K562 (cell line): ENCODE results near the gene MTFMT. TPM values are rescaled to one million over a fixed set of nuclear protein-coding genes. Genes with fewer than 3 reads are reported as not detected.
A peak's percentile ranks its signal among the peaks of the same experiment; 100 is the strongest.

ENCODE experiments used
- BCLAF1 ChIP-seq, 2 experiments: fragments of 450-650 bp in 1 of 2; IDR thresholded peaks; 2 replicates each; pipeline ENCODE4 v1.6.1; 2011 to 2017; ENCODE audit warnings: low read depth in 2 of 2, antibody characterized with exemption in 1 of 2, borderline replicate concordance in 1 of 2, low read length in 1 of 2, mild to moderate bottlenecking in 1 of 2, mixed read lengths in 1 of 2; ENCODE audit not compliant: control insufficient read depth in 1 of 2
- ELF2 ChIP-seq: fragments of 250-450 bp; sonication (Bioruptor Pico); IDR thresholded peaks from 2 replicates; pipeline ENCODE4 v1.5.0; 2021; ENCODE audit warnings: mild to moderate bottlenecking
- FOSL1 ChIP-seq: fragments of 200-800 bp; sonication (Bioruptor generic); conservative IDR thresholded peaks from 2 replicates; pipeline ENCODE4 v1.6.1; 2016; ENCODE audit warnings: missing genetic modification characterization, missing compliant biosample characterization
- ID3 ChIP-seq, 2 experiments: fragments of 250-450 bp in 1 of 2; fragments of 450-650 bp in 1 of 2; sonication (Bioruptor Pico) in 1 of 2; IDR thresholded peaks; 2 replicates each; pipeline versions ENCODE4 v1.6.1 to v1.8.0; 2016 to 2021; ENCODE audit warnings: mild to moderate bottlenecking in 2 of 2, moderate library complexity in 2 of 2, missing compliant biosample characterization in 1 of 2, missing genetic modification characterization in 1 of 2
- KAT7 ChIP-seq: sonication (generic); formaldehyde crosslinking; IDR thresholded peaks from 2 replicates; pipeline ENCODE4 v1.8.0; 2022; ENCODE audit warnings: missing genetic modification reagents, mild to moderate bottlenecking, borderline replicate concordance
- PKNOX1 ChIP-seq: fragments of 450-650 bp; IDR thresholded peaks from 2 replicates; pipeline ENCODE4 v1.6.1; 2016
- SIRT6 ChIP-seq: IDR thresholded peaks from one replicate; pipeline ENCODE4 v1.6.1; 2012; ENCODE audit warnings: low read depth, mild to moderate bottlenecking, control low read depth, inconsistent platforms, low read length, moderate library complexity
- TRIM24 ChIP-seq, 2 experiments: fragments of 450-650 bp; IDR thresholded peaks; 2 replicates each; pipeline ENCODE4 v1.6.1; 2016
- ZNF445 ChIP-seq: fragments of 250-450 bp; sonication (Bioruptor Pico); IDR thresholded peaks from 2 replicates; pipeline ENCODE4 v1.4.0; 2020; ENCODE audit warnings: low read depth, mild to moderate bottlenecking, moderate library complexity
- ZNF512 ChIP-seq: IDR thresholded peaks from 2 replicates; pipeline ENCODE4 v1.6.1; 2016; ENCODE audit warnings: missing genetic modification characterization, missing compliant biosample characterization
- polyA plus RNA-seq, 8 experiments: library from polyadenylated mRNA; depleted of rRNA in 4 of 8; stranded (reverse) in 5 of 8; unstranded in 3 of 8; fragments of >200 nt; fragmentation: Nextera tagmentation in 2 of 8; fragmentation: Illumina TruSeq in 1 of 8; extraction: Ambion mirVana in 2 of 8; extraction: Trizol in 1 of 8; gene quantifications; 2 replicates each; pipeline versions ENCODE4 v1.2.1 to v1.2.3, GENCODE V29; 2011 to 2014; ENCODE audit warnings: inconsistent platforms in 1 of 8, missing spikeins in 1 of 8
- total RNA-seq, 7 experiments: library from RNA; depleted of rRNA in 6 of 7; stranded (reverse); fragments of >200 nt in 6 of 7; fragmentation: Illumina TruSeq in 2 of 7; extraction: Trizol in 2 of 7; gene quantifications; 2 replicates each; pipeline versions ENCODE4 v1.2.1 to v1.2.3, GENCODE V29; 2011 to 2021; ENCODE audit warnings: low replicate concordance in 1 of 7

MTFMT gene
- total and polyA plus RNA-seq, 9 of the 15 experiments (the other 6 are each of a cell fraction or from before 2014, with no cell fraction given), result 1.4 to 31.1 (median 16.2) TPM

GRCh38 chr15:65066001-65066634 is 36.7 kb upstream of the MTFMT start (continued):
- TF ChIP-seq BCLAF1 (IDR thresholded peaks at IDR 0.05; ENCODE audit: borderline replicate concordance in 1 of 2, control insufficient read depth in 1 of 2, low read depth in 2 of 2, low read length in 1 of 2) (0 out of 4 replicates have a peak, but pooled peaks of 1 of the 2 experiments have one; percentile 46), ID3 (CRISPR knock-in tag; IDR thresholded peaks at IDR 0.05) (no peak), ID3 (tag; IDR thresholded peaks at IDR 0.05) (no peak), ZNF445 (CRISPR knock-in tag) (no peak), TRIM24 (IDR thresholded peaks at IDR 0.05) (peak in 1 of 2 experiments; percentile 8; a peak in 1 of 4 replicates), KAT7 (no peak), ELF2 (CRISPR knock-in tag) (no peak), PKNOX1 (peak; percentile 37; the same call in 1 of the 2 replicates), FOSL1 (tag) (0 out of 2 replicates have a peak, but pooled peaks have one; percentile 39), ZNF512 (tag) (peak; percentile 99), SIRT6 (no peak)
